GM12875 (cell line): ENCODE results near the gene SLC8A1.

ENCODE experiments used
- H3K4me3 ChIP-seq: one replicate; pipeline ENCODE4 v1.5.1; 2011; ENCODE audit warnings: low read depth, low read length, control low read depth
- TF ChIP-seq, protein P1 (sequence below): IDR thresholded peaks from 2 replicates; pipeline ENCODE4 v1.5.1; 2011; ENCODE audit warnings: low read depth, mild to moderate bottlenecking, control low read depth, inconsistent platforms, low read length, moderate library complexity, borderline replicate concordance; ENCODE audit not compliant: insufficient read depth

SLC8A1 gene

DNA sequence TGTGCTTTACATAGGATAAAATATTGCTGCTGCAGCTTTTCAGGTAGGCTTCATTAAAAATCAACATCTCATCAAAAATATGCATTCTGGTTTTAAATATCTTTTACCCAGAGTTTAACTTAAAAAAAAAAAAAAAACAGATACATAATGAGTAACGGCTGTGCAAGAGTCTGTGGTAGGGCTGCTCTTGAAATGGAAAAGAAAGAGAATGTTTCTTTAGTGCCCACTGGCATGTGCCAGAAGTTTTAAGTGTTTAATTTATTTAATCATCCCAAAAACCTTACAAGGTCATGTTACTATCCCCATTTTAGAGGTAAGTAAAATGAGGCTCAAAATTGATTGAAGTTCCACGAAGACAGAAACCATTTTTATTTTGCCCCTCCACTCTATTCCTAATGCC is 92.1 kb downstream of the SLC8A1 start:
- TF ChIP-seq, protein P1, sequence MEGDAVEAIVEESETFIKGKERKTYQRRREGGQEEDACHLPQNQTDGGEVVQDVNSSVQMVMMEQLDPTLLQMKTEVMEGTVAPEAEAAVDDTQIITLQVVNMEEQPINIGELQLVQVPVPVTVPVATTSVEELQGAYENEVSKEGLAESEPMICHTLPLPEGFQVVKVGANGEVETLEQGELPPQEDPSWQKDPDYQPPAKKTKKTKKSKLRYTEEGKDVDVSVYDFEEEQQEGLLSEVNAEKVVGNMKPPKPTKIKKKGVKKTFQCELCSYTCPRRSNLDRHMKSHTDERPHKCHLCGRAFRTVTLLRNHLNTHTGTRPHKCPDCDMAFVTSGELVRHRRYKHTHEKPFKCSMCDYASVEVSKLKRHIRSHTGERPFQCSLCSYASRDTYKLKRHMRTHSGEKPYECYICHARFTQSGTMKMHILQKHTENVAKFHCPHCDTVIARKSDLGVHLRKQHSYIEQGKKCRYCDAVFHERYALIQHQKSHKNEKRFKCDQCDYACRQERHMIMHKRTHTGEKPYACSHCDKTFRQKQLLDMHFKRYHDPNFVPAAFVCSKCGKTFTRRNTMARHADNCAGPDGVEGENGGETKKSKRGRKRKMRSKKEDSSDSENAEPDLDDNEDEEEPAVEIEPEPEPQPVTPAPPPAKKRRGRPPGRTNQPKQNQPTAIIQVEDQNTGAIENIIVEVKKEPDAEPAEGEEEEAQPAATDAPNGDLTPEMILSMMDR: no peak

DNA sequence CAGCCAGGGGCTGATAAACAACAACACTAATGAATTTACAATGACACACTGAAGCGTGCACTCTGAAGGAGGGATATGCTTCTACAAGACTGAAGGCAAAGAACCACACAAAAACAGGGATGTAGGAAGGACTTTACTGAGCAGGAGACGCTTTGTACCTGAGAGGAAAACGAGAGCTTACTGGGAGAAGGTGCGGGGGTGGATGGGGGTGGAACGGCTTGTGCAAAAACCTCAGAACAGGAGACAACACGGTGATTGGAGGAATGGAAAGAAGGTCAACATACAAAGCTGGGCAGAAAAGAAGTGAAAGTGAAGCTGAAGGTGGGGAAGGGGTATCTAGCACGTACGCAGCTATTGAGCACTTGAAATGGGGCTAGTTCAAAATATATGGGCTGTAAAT is 93.1 kb downstream of the SLC8A1 start:
- no peak overlapping the region for H3K4me3 ChIP-seq
- TF ChIP-seq, protein P1: no peak

More for the DNA sequence above, 92.1 kb downstream of the SLC8A1 start:
- no peak overlapping the region for H3K4me3 ChIP-seq

DNA sequence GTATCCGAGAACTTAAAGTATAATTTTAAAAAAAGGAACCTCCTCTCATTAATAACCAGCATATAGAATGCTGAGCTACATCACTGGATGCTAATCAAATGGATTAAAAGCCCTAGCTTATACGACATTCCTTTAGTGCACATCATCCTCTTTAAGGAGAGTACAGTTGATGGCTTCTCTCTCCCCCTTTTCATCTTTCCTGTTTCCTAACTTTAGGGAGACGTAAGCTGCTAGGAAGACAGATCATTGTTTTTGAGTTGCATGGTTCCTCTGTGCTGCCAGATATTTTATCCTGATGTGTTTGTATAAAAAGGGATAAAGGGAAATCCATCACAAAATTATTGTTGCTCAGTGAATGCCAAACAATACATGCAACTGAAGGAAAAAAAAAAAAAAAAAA is 94.2 kb downstream of the SLC8A1 start:
- TF ChIP-seq, protein P1: no peak
- no peak overlapping the region for H3K4me3 ChIP-seq

DNA sequence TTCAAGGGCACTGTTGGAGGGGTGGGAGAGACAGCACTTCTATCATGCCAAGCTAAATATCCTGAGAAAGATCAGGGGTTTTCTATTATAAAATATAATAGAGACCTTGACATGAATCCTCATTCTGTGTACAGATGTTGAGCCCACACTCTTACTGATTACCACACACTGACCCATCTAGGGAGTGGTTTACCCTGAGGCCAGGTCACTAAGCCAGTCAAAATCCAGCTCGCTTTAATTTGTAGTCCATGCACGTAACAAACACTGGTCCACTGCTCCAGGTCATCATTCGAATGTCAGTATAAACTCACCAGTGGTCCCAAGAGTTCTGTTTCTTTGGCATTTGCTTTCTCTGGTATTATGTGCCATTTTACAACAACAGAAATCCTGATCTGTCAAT is 96.4 kb downstream of the SLC8A1 start:
- H3K4me3 ChIP-seq: no peak overlapping the region
- TF ChIP-seq, protein P1: no peak

DNA sequence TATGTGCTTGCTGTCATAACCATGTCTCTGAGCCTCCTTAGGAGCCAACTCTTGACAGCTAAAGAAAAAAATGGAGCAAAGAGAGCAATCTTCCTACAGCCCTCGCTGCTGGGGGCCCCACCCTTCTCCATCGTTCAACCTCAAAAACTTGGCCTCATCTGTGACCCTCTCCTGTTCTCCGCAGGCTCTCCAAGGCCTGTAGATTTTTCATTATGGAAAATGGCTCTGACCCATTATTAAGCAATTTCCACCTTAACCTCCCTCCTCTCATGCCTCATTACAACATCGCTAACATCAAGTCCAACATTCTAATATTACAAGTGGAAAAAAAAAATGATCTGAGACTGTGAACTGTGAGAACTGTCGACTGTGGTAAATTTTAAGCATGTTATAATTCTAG is 98.7 kb downstream of the SLC8A1 start:
- TF ChIP-seq, protein P1: no peak
- H3K4me3 ChIP-seq: no peak overlapping the region

DNA sequence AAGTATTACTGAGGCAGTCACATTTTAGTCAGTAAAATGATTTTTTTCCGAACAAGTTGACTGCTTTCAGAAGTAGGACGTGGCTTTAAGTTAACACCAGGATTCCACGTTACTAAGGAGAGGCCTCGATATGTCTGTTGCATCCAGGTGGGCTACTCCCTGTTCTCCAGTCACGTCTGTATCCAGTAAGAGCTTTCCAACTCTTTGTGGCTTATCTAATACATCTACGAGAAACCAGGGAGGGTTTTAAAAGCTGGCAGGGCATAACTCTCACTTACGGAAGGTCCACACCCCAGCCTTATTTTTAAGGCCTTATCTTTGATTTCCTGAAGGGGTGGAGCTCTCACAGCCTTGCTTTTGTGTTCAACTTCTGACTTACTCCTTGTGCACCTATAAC is 99.2 kb downstream of the SLC8A1 start:
- TF ChIP-seq, protein P1: no peak
- H3K4me3 ChIP-seq: no peak overlapping the region

DNA sequence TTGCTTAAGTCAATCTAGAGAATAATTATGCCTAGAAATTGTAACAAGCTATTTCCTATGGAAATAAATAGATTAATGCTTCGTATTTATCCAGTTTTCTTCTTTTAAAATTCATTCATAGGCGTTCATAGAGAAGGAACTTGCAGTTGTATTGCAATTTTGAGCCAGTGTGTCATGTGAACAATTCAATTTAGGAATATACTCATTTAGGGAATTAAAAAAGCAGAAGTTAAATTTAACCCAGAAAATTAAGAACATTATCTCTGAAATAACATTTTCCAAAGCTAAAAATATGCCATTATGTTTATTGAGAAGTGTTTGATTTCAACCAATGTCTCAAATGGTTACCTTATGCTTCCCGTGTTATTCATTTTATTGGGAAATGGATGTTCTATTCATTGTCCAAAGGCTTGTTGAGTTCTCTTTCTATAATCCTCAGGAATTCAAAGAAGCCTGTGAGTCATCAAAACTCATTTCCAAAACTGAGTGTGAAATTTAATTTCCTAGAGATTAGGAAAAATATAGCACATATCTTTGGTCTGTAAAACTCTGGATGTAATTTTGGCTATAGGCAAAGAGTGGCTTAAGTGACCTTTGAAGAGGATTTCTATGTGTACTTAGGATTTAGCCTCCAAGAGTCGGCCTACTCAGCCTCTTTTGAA is 99.7 kb downstream of the SLC8A1 start:
- TF ChIP-seq, protein P1: no peak

More for the DNA sequence above, 99.7 kb downstream of the SLC8A1 start:
- no peak overlapping the region for H3K4me3 ChIP-seq
